ENCODE data around the gene SH3D19.
"Not testable (repeated sequence)": the region's sequence is repeated elsewhere in the genome, so short reads cannot be mapped to it uniquely, and the experiment has no call there.

Gene SH3D19

GRCh38 chr4:151239608-151240007 is 85.8 kb downstream of the SH3D19 start:
- in situ Hi-C loops (cut with MboI; ENCODE audit: low pct_unique_long_range_greater_than_20kb, low sequenced_read_pairs, unreplicated experiment), result no loop called here
- DNase-seq (ENCODE audit: low spot score), result no peak
- TF ChIP-seq, protein P1, sequence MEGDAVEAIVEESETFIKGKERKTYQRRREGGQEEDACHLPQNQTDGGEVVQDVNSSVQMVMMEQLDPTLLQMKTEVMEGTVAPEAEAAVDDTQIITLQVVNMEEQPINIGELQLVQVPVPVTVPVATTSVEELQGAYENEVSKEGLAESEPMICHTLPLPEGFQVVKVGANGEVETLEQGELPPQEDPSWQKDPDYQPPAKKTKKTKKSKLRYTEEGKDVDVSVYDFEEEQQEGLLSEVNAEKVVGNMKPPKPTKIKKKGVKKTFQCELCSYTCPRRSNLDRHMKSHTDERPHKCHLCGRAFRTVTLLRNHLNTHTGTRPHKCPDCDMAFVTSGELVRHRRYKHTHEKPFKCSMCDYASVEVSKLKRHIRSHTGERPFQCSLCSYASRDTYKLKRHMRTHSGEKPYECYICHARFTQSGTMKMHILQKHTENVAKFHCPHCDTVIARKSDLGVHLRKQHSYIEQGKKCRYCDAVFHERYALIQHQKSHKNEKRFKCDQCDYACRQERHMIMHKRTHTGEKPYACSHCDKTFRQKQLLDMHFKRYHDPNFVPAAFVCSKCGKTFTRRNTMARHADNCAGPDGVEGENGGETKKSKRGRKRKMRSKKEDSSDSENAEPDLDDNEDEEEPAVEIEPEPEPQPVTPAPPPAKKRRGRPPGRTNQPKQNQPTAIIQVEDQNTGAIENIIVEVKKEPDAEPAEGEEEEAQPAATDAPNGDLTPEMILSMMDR (IDR thresholded peaks at IDR 0.05; ENCODE audit: extremely low read depth, insufficient read depth, missing control alignments), result no peak

DNA sequence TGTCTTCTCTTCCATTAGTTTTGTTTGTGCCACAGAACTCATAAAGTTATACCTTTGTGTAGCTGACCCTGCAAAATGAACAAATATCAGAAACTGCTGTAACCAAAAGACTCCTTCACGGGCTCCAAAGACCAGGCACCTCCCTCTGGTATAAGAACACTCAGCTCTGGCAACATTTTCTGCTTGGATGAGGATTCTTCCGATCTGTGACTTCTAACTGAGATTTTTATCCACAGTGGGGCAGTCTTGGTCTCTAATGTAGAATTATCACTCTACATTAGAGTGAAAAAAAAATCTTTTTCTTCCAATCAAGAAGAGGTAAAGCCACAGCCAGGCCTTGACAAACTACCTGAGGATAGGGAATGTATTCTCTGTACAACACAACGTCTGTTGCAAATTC is 86.9 kb downstream of the SH3D19 start:
- DNase-seq (ENCODE audit: low spot score), result no peak
- TF ChIP-seq, protein P1 (IDR thresholded peaks at IDR 0.05; ENCODE audit: extremely low read depth, insufficient read depth, missing control alignments), result no peak
- in situ Hi-C loops (cut with MboI; ENCODE audit: low pct_unique_long_range_greater_than_20kb, low sequenced_read_pairs, unreplicated experiment), result no loop called here

DNA sequence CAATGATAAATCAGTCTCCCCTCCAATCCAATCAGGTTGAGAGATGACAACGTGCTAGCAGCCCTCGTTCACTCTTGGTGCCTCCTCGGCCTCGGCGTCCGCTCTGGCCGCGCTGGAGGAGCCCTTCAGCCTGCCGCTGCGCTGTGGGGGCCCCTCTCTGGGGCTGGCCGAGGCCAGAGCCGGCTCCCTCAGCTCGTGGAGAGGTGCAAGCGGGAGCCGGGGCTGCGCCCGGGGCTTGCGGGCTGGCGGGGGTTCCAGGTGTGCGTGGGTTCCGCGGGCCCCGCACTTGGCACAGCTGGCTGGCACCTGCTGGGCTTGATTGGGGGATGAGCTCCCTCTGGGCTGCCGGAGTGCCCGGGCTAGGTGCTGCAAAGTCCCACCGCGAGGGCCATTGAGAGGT is 89.4 kb downstream of the SH3D19 start:
- in situ Hi-C loops (cut with MboI; ENCODE audit: low pct_unique_long_range_greater_than_20kb, low sequenced_read_pairs, unreplicated experiment), result no loop called here

GRCh38 chr4:151235373-151235772 is 90.0 kb downstream of the SH3D19 start:
- in situ Hi-C loops (cut with MboI; ENCODE audit: low pct_unique_long_range_greater_than_20kb, low sequenced_read_pairs, unreplicated experiment); DNase-seq (ENCODE audit: low spot score): not testable (repeated sequence)

More for the DNA sequence above, 89.4 kb downstream of the SH3D19 start:
- DNase-seq (ENCODE audit: low spot score), result no peak
- TF ChIP-seq, protein P1 (IDR thresholded peaks at IDR 0.05; ENCODE audit: extremely low read depth, insufficient read depth, missing control alignments), result no peak

DNA sequence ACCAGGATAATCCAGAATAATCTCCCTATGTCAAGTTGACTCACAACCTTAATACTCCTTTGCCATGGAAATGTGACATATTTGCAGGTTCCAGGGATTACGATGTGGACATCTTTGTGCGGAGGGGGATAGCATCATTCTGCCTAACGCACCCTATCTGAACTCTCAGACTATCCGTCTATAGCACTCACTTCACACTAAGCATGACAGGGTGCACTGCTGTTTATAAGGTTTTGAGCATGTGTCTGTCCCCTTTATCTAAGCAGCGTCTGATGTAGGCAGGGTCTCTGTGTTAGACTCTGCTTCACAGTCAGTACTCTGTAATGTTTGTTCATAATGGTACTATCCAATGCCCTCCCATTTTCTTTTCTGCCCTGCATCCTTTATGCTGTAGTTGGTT is 91.8 kb downstream of the SH3D19 start:
- no peak for DNase-seq (ENCODE audit: low spot score)
- in situ Hi-C loops (cut with MboI; ENCODE audit: low pct_unique_long_range_greater_than_20kb, low sequenced_read_pairs, unreplicated experiment), result no loop called here
- TF ChIP-seq, protein P1 (IDR thresholded peaks at IDR 0.05; ENCODE audit: extremely low read depth, insufficient read depth, missing control alignments), result no peak

GRCh38 chr4:151231915-151232595 is 93.3 kb downstream of the SH3D19 start:
- in situ Hi-C loops (cut with MboI; ENCODE audit: low pct_unique_long_range_greater_than_20kb, low sequenced_read_pairs, unreplicated experiment), result no loop called here
- TF ChIP-seq, protein P1 (IDR thresholded peaks at IDR 0.05; ENCODE audit: extremely low read depth, insufficient read depth, missing control alignments), result no peak
- DNase-seq (ENCODE audit: low spot score), result no peak

GRCh38 chr4:151228189-151229119 is 97.0 kb downstream of the SH3D19 start:
- DNase-seq (ENCODE audit: low spot score), result no peak
- in situ Hi-C loops (cut with MboI; ENCODE audit: low pct_unique_long_range_greater_than_20kb, low sequenced_read_pairs, unreplicated experiment), result no loop called here
- TF ChIP-seq, protein P1 (IDR thresholded peaks at IDR 0.05; ENCODE audit: extremely low read depth, insufficient read depth, missing control alignments), result no peak
